ENCODE measurements around the gene TCN2. TPM values are rescaled to one million over a fixed set of nuclear protein-coding genes. Genes with fewer than 3 reads are reported as not detected.

The TCN2 gene
- total and polyA plus RNA-seq, 10 of the 15 experiments (the other 5 are each of a cell fraction or from before 2014, with no cell fraction given), result 5.4 to 21.8 (median 11.0) TPM

GRCh38 chr22:30609260-30610185 is 2.5 kb downstream of the TCN2 start:
- 51% methylated on average over 17 of the region's 17 CpGs for WGBS (ENCODE audit: insufficient coverage, insufficient replicate concordance, low lambda C conversion rate, missing lambda C conversion rate)
- Histone ChIP-seq H3K4me1 (ENCODE audit: control insufficient read depth, insufficient read depth, low read length) (peaks cover 51% of the 10 kb centered on the region), H3K27ac (ENCODE audit: control insufficient read depth, insufficient read depth) (peak overlapping the region; percentile 54), H3K4me2 (ENCODE audit: control insufficient read depth, insufficient read depth) (peak overlapping the region; percentile 97), H3K9ac (ENCODE audit: control insufficient read depth, insufficient read depth, low read length) (peak overlapping the region; percentile 26; the same call in 1 of the 2 replicates), H2AFZ (ENCODE audit: control insufficient read depth, low read depth, low read length) (peak overlapping the region; percentile 15; the same call in 1 of the 2 replicates), H3K79me2 (ENCODE audit: control insufficient read depth, insufficient read depth, low read length) (no peaks in the 10 kb centered on the region), H3K4me3 (0 out of 2 replicates have a peak overlapping the region, but pooled peaks have one; percentile 44), H3K36me3 (ENCODE audit: control insufficient read depth in 2 of 2, insufficient read depth in 2 of 2, low read length in 1 of 2) (no peaks in the 10 kb centered on the region), H4K20me1 (ENCODE audit: control insufficient read depth, insufficient read depth) (no peaks in the 10 kb centered on the region), H3K27me3 (replicated peaks in 1 of 2; ENCODE audit: control insufficient read depth in 2 of 2, insufficient read depth in 2 of 2, low read length in 1 of 2) (no peaks in the 10 kb centered on the region), H3K9me3 (replicated peaks; ENCODE audit: control insufficient read depth, insufficient read depth, low read length) (no peaks in the 10 kb centered on the region)
- ChIA-PET SMC1A (ENCODE audit: uncharacterized antibody, unreplicated experiment) (interaction anchor here (0.8 to 3.6 kb wide), 8 partner anchors 19 to 311 kb away, joined by 3 to 18 read pairs (median 4); no protein-coding TSS in a partner anchor), CTCF (interaction anchor here (0.6 to 6.4 kb wide), 8 partner anchors 9 to 312 kb away, joined by 3 to 51 read pairs (median 4); partner anchors contain the start of gene SLC35E4), RAD21 (ENCODE audit: unreplicated experiment) (interaction anchor here (0.6 to 4.7 kb wide), 3 partner anchors 25 to 498 kb away, joined by 3 to 58 read pairs (median 21); partner anchors contain the start of genes SELENOM and SLC35E4), POLR2A (interaction anchor here (0.6 to 2.1 kb wide), 3 partner anchors 18 to 607 kb away, joined by 4 to 7 read pairs (median 7); partner anchors contain the start of gene PES1)
- peak; percentile 70 for DNase-seq (ENCODE audit: low read depth, low spot score)
- peak; percentile 41 for FAIRE-seq
- BruUV-seq (replicated peaks), result no TSS peak
- intact Hi-C loops (cut with micrococcal nuclease; ENCODE audit: unreplicated experiment) (no loop called here), in situ Hi-C loops (cut with MboI) (no loop called here)
- ATAC-seq, result peak; percentile 71
- TF ChIP-seq BCLAF1 (IDR thresholded peaks at IDR 0.05), result no peak
- no peak for TF ChIP-seq PML (IDR thresholded peaks at IDR 0.05; ENCODE audit: low read length)
- no peak for TF ChIP-seq IRF5 (IDR thresholded peaks at IDR 0.05; ENCODE audit: borderline replicate concordance)
- TF ChIP-seq SMAD1 (IDR thresholded peaks at IDR 0.05; ENCODE audit: low read depth, partially characterized antibody), result no peak
- TF ChIP-seq MYC (IDR thresholded peaks at IDR 0.05; ENCODE audit: insufficient read depth, insufficient read length, insufficient replicate concordance, low read length, severe bottlenecking), result no peak
- 0 out of 2 replicates have a peak, but pooled peaks have one; percentile 61 for TF ChIP-seq TCF12 (IDR thresholded peaks at IDR 0.05; ENCODE audit: low read depth, low read length)
- TF ChIP-seq NFXL1 (IDR thresholded peaks at IDR 0.05; ENCODE audit: borderline replicate concordance), result no peak
- no peak for TF ChIP-seq BMI1 (IDR thresholded peaks at IDR 0.05; ENCODE audit: borderline replicate concordance)
- TF ChIP-seq ATF2 (IDR thresholded peaks at IDR 0.05; ENCODE audit: low read length), result peak; percentile 68; the same call in 1 of the 2 replicates
- TF ChIP-seq ASH2L (IDR thresholded peaks at IDR 0.05; ENCODE audit: borderline replicate concordance, low read depth), result no peak
- peak; percentile 26 for TF ChIP-seq MEF2B (IDR thresholded peaks at IDR 0.05; ENCODE audit: partially characterized antibody, poor library complexity, severe bottlenecking)
- TF ChIP-seq BACH1 (IDR thresholded peaks at IDR 0.05; ENCODE audit: borderline replicate concordance), result peak; percentile 39; the same call in 1 of the 2 replicates
- no peak for TF ChIP-seq TARDBP (IDR thresholded peaks at IDR 0.05; ENCODE audit: borderline replicate concordance)
- peak; percentile 12 to 55; a peak in 1 of 4 replicates for TF ChIP-seq BHLHE40 (IDR thresholded peaks at IDR 0.05; ENCODE audit: borderline replicate concordance in 1 of 2, low read depth in 2 of 2, low read length in 1 of 2)
- TF ChIP-seq TBL1XR1 (IDR thresholded peaks at IDR 0.05; ENCODE audit: low read depth, low read length), result 0 out of 2 replicates have a peak, but pooled peaks have one; percentile 29
- no peak for TF ChIP-seq SMARCA5 (IDR thresholded peaks at IDR 0.05)
- no peak for TF ChIP-seq SMAD5 (IDR thresholded peaks at IDR 0.05; ENCODE audit: low read depth)

All from GM12878 (cell line).